ENCODE results near the gene SCNN1A. TPM values are rescaled to one million over a fixed set of nuclear protein-coding genes. Genes with fewer than 3 reads are reported as not detected.

The SCNN1A gene
- total RNA-seq, 1 experiment from 2014 or later = 111 TPM

GRCh38 chr12:6335451-6336078 lies 39.8 kb downstream of the SCNN1A start:
- peak overlapping the region in 1 of 2 experiments; percentile 76; a peak in 4 of 5 replicates for H3K4me3 Mint-ChIP-seq
- H3K9ac ChIP-seq (ENCODE audit: extremely low read depth, insufficient read length, low read length) = no peak overlapping the region

More at GRCh38 chr12:6335451-6336078, 39.8 kb downstream of the SCNN1A start:
- Histone ChIP-seq H3K23ac (ENCODE audit: insufficient read length, low read depth, low read length) (no peak overlapping the region), H3K23me2 (ENCODE audit: insufficient read length, low read depth, low read length, poor library complexity, severe bottlenecking) (peaks cover 16% of the 10 kb centered on the region), H3K14ac (ENCODE audit: insufficient read depth, low read length) (peak overlapping the region; percentile 81), H3K79me1 (ENCODE audit: insufficient read depth, low read depth, low read length, poor library complexity, severe bottlenecking) (no peaks in the 10 kb centered on the region), H3K4ac (ENCODE audit: low read depth, low read length) (no peak overlapping the region; the same call in 1 of the 2 replicates), H3K56ac (ENCODE audit: insufficient read length, low read depth, low read length) (no peak overlapping the region), H3K4me2 (ENCODE audit: insufficient read depth, insufficient read length, low read length) (peak overlapping the region; percentile 41), H3K4me1 (ENCODE audit: insufficient read depth, low read length) (peaks cover 32% of the 10 kb centered on the region), H4K20me1 (ENCODE audit: control insufficient read depth, insufficient read depth, insufficient read length) (no peaks in the 10 kb centered on the region), H2AFZ (ENCODE audit: low read length) (no peak overlapping the region), H3K27me3 (ENCODE audit: insufficient read depth, low read length) (no peaks in the 10 kb centered on the region), H3K27ac (ENCODE audit: insufficient read length, low read depth, low read length) (peak overlapping the region; percentile 88), H3K79me2 (ENCODE audit: insufficient read depth, low read length) (peaks cover 23% of the 10 kb centered on the region; the same call in 1 of the 2 replicates), H2BK20ac (ENCODE audit: low read depth, low read length, poor library complexity, severe bottlenecking) (no peak overlapping the region), H2BK5ac (ENCODE audit: insufficient read length, low read length) (peak overlapping the region; percentile 15), H3K9me3 (ENCODE audit: control insufficient read depth, low read depth, low read length) (no peaks in the 10 kb centered on the region), H2BK15ac (ENCODE audit: low read depth, low read length) (no peak overlapping the region), H3T11ph (ENCODE audit: low read length) (no peak overlapping the region), H2AK5ac (ENCODE audit: insufficient read length, low read length) (no peak overlapping the region), H2BK120ac (ENCODE audit: low read depth, low read length, poor library complexity, severe bottlenecking) (no peak overlapping the region), H3K18ac (ENCODE audit: insufficient read length, low read depth, low read length) (peak overlapping the region; percentile 76), H4K8ac (replicated peaks; ENCODE audit: insufficient read length, low read depth, low read length) (no peak overlapping the region), H4K5ac (ENCODE audit: insufficient read length, low read depth, low read length) (no peak overlapping the region), H2BK12ac (ENCODE audit: insufficient read length, low read depth, low read length) (peak overlapping the region; percentile 13), H4K91ac (ENCODE audit: insufficient read length, low read depth, low read length) (peak overlapping the region; percentile 33)
- peak; percentile 79 for DNase-seq
- Mint-ChIP-seq H3K4me1 (peaks cover 18 to 24% of the 10 kb centered on the region in 2 experiments), H3K9me3 (no peaks in the 10 kb centered on the region), H3K27me3 (ENCODE audit: low read depth) (no peaks in the 10 kb centered on the region; the same call in 1 of the 2 replicates), H3K36me3 (ENCODE audit: insufficient read depth in 1 of 3, low read depth in 3 of 3) (peaks cover 29 to 48% (median 44%) of the 10 kb centered on the region in 3 experiments; a peak in 6 of 7 replicates), H3K27ac (peak overlapping the region in 1 of 3 experiments; percentile 57; a peak in 5 of 7 replicates)
- WGBS (ENCODE audit: extremely low coverage, insufficient read length, low lambda C conversion rate) = no CpG with 5 or more reads among the region's 11 CpGs
- peak; percentile 49; the same call in 2 of the 3 replicates for TF ChIP-seq CTCF (conservative IDR thresholded peaks at IDR 0.05)

Data from H9 (cell line).